ENCODE measurements around the gene MMP13.
"Not testable (repeated sequence)": the region's sequence is repeated elsewhere in the genome, so short reads cannot be mapped to it uniquely, and the experiment has no call there.

MMP13 gene

GRCh38 chr11:102934735-102935134, 20.8 kb downstream of the MMP13 start:
- DNase-seq = no peak

GRCh38 chr11:102933627-102934026, 21.9 kb downstream of the MMP13 start:
- no peak for DNase-seq

GRCh38 chr11:102932678-102933077, 22.9 kb downstream of the MMP13 start:
- DNase-seq = no peak

GRCh38 chr11:102930451-102930850, 25.1 kb downstream of the MMP13 start:
- DNase-seq = no peak

- no peak for DNase-seq
Measured at GRCh38 chr11:102929972-102930371, 25.6 kb downstream of the MMP13 start.

GRCh38 chr11:102929166-102929565, 26.4 kb downstream of the MMP13 start:
- no peak for DNase-seq

GRCh38 chr11:102928247-102928646, 27.3 kb downstream of the MMP13 start:
- no peak for DNase-seq

GRCh38 chr11:102927624-102927990, 27.9 kb downstream of the MMP13 start:
- no peak for DNase-seq

GRCh38 chr11:102926961-102927623, 28.4 kb downstream of the MMP13 start:
- no peak for DNase-seq

- DNase-seq = no peak
Measured at GRCh38 chr11:102926517-102926916, 29.0 kb downstream of the MMP13 start.

GRCh38 chr11:102925988-102926387, 29.5 kb downstream of the MMP13 start:
- DNase-seq = no peak

- DNase-seq = no peak
Measured at GRCh38 chr11:102924851-102925380, 30.6 kb downstream of the MMP13 start.

GRCh38 chr11:102921587-102922220, 33.8 kb downstream of the MMP13 start:
- DNase-seq = no peak

- DNase-seq = no peak
Measured at GRCh38 chr11:102920118-102920684, 35.3 kb downstream of the MMP13 start.

- no peak for DNase-seq
Measured at GRCh38 chr11:102915044-102915375, 40.5 kb downstream of the MMP13 start.

GRCh38 chr11:102914238-102915043, 41.1 kb downstream of the MMP13 start:
- DNase-seq = no peak

GRCh38 chr11:102912482-102912830, 43.1 kb downstream of the MMP13 start:
- no peak for DNase-seq

GRCh38 chr11:102911758-102912481, 43.6 kb downstream of the MMP13 start:
- DNase-seq = no peak

GRCh38 chr11:102905848-102906247, 49.7 kb downstream of the MMP13 start:
- DNase-seq = not testable (repeated sequence)

GRCh38 chr11:102903895-102904294, 51.6 kb downstream of the MMP13 start:
- not testable (repeated sequence) for DNase-seq

GRCh38 chr11:102900346-102900745, 55.2 kb downstream of the MMP13 start:
- no peak for DNase-seq
